HG02642 (cell line): Measurements from ENCODE around the gene TMPRSS9.

ENCODE experiments used
- ATAC-seq: cut with Tn5 transposase; IDR thresholded peaks from one replicate; pipeline ENCODE4 v1.9.1; 2021; ENCODE audit warnings: mild to moderate bottlenecking; ENCODE audit not compliant: unreplicated experiment, poor library complexity

TMPRSS9 gene

GRCh38 chr19:2428756-2429711 lies 69.0 kb downstream of the TMPRSS9 start:
- ATAC-seq, result no peak

DNA sequence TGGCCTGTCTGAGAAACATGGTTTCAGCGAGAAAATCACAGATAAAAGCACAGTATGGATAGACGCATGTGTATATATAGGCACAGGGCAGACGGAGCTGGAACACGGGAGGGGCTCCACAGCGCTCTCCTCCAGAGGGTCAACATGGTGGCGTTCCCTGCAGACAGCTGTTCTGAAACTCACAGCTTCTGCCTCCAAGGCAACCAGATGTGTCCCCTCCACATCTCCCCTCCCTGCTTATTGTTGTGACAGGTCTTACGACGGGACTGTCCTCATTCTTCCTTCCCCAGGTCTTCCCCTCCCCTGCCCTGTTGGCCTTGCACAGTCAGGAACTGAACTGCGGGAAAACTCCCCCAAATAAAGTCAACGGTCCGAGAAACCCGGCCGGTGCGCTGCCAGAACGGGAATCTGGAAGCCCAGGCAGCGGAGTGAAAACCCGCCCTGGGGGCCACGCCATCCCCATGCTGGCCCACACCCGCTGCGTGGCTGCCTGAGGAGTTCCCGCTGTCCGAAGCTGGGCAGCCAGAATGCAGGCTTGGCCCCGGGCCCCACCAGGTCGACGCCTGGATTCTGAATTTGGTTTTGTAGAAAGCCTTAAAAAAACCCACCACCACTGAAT lies 70.0 kb downstream of the TMPRSS9 start:
- no peak for ATAC-seq

DNA sequence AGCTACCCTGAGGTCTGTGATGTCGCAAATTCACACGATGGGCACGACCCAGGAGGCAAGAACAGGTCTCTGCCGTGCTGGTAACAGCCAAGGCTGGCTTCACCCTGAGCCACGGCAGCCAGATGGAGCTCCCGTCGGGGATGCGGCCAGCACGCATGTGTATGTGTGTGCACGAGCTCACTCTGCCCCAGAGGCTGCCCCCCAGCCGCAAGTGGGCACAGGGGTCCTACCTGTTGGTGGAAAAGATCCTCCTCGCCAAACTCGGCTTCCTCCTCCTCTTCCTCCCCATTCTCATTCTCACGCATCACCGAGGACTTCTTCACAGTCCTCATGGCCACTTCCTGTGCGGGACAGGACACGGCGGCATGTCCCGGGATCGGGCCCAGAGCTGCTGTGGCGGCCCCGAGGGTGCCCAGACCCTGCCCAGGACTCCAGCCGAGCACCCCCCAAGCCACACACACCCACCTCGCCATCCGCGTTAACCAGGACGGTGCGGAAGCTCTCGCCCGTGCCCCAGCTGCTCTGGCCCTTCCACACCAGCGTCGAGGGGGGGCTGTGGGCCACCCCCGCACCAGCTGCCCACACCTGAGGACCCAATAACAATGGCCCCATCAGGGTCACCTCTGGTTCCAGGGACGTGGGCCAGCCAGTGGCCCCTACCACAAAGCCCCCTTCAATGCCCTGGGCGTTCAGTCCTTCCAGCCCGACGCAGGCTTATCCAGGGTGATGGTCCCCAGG lies 71.4 kb downstream of the TMPRSS9 start:
- ATAC-seq, result no peak

DNA sequence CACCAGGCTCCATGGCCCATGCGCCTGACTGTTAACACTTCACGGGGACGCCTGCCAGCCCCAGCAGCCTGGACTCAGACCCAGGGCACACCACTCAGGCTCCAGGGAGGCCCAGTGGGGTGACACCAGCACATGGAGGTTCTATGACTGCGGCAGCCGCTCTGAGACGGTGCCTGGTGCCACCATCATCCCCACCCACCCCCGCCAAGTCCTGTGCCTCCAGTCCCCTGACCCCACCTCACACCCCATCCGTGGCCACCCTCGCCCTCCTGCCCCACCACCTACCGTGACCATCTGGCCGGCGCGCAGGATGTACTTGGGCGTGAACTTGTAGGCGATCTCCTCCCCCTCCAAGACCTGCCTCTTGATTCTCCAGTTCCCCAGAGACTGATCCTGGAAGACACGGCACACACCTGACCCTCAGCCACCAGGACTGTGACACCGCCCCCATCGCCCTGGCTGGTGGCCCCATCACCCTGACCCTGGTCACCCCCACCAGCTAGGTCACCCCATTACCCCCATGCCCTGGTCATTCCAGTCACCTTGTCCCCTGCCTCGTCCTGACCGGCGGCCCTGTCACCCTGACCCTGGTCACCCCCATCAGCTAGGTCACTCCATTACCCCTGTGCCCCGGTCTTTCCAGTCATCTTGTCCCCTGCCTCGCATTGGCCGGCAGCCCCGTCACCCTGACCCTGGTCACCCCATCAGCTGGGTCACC lies 72.2 kb downstream of the TMPRSS9 start:
- no peak for ATAC-seq

GRCh38 chr19:2433854-2434253 lies 73.8 kb downstream of the TMPRSS9 start:
- no peak for ATAC-seq

GRCh38 chr19:2434267-2434666 lies 74.2 kb downstream of the TMPRSS9 start:
- no peak for ATAC-seq

DNA sequence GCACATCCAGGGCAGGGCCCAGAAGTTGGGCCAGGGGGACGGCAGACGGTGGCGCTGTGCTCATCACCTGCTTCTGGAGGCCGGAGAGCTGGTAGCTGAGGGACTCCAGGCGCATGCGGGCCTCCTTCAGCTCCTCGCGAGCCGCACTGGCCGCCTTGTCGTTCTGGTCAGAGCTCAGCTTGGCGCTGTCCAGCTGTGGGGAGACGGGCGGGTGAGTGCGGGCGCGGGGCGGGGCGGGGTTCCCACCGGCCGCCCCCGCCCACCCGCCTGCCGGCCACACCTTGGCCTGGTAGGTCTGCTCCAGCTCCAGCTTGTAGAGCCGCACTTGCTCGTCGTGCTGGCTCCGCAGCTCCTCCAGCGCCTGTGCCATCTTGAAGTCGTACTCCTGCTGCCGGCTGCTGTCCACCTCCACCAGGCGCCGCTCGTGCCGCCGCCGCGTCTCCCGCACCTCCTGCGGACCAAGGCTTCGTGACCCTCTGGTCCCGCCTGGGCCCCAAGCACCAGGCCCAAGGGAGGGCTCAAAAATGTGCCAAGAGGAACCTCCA lies 74.7 kb downstream of the TMPRSS9 start:
- no peak for ATAC-seq

DNA sequence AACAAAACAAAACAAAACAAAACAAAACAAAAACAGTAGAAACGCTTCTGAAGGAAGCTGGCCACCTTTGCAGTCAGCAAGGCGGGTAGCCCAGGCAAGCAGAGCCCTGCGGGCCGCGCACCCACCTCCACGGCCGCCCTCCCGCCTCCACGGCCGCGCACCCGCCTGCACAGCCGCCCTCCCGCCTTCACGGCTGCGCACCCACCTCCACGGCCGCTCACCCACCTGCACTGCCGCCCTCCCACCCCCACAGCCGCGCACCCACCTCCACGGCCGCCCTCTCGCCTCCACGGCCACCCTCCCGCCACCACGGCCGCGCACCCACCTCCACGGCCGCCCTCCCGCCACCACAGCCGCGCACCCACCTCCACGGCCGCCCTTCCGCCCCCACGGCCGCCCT lies 76.3 kb downstream of the TMPRSS9 start:
- no peak for ATAC-seq

- no peak for ATAC-seq
Measured at GRCh38 chr19:2436926-2437325, 76.9 kb downstream of the TMPRSS9 start.

GRCh38 chr19:2438178-2438577 lies 78.1 kb downstream of the TMPRSS9 start:
- no peak for ATAC-seq

DNA sequence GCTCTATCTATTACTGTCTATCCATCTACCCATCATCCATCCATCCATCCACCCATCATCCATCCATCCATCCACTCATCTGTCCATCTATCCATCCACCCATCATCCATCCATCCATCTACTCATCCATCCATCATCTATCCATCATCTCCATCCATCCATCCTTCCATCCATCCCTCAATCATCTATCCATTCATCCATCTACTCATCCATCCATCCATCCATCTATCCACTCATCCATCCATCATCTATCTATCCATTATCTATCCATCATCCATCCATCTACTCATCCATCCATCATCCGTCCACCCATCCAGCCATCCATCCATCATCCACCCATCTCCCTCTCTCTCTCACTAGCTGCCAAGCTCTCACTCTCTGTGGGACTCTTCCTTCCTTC lies 80.5 kb downstream of the TMPRSS9 start:
- ATAC-seq, result no peak

DNA sequence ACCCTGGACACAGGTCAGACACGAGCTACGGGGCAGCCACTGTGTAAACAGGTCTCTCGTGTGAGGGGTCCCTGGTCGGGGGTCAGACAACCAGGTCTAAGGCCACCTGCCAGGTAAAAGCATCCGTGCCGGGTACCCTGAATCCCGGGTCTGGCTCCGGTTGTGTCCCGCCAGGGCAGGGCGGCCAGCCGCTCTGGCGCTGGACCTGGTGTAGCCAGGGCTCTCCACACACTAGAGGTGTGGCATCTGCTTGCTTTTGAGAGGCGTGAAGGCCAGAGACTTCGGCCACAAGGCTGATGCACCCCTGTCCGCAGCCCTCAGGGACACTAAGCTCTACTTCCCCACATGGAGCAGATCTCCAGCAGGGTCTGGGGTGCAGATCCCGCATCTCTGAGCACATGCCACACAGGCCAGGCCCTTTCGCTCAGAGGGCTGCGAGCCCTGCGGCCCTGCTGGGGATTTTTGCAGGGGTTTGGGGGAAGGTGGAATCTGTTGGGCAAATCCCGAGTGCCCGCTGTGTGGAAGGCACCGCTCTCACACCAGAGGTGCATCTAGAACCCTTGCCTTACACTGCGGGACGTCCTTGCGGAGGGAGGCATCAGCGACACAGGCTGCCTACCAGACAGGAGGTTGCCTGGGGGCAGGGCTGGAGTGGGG lies 81.2 kb downstream of the TMPRSS9 start:
- ATAC-seq, result no peak

GRCh38 chr19:2443116-2443784 lies 83.2 kb downstream of the TMPRSS9 start:
- no peak for ATAC-seq

GRCh38 chr19:2443785-2444182 lies 83.7 kb downstream of the TMPRSS9 start:
- ATAC-seq, result no peak

GRCh38 chr19:2444251-2445002 lies 84.4 kb downstream of the TMPRSS9 start:
- no peak for ATAC-seq

DNA sequence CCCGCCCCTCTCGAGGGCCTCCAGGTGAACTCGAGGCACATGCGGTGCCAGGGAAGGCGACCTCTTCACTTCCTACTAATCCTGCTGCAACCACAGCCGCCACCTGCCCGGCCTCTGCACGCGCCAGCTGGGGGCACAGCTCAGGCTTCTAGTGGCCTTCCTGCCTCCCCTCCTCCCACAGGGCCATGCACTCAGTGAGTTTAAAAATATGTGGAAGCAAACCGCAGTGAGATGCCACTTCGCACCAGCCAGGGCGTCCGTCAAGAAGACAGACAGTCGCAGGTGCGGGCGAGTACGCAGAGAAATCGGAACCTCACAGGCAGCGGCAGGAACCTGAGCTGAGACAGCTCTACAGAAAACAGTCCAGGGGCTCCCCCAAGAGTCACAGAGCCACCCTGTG lies 86.3 kb downstream of the TMPRSS9 start:
- ATAC-seq, result no peak

DNA sequence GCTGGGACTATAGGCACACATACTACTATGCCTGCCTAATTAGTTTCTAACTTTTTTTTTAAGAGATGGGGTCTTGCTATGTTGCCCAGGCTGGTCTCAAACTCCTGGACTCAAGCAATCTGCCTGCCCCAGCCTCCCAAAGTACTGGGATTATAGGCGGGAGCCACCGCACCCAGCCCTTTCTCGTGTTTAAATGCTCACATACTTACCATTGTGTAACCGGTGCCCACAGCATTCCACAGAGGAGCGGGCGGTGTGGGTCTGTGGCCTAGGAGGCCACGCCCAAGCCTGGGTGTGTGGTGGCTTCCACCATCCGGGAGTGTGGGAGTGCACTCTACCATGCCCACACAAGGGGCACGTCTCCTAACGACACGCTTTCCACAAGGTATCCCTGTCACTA lies 89.0 kb downstream of the TMPRSS9 start:
- no peak for ATAC-seq

GRCh38 chr19:2451138-2451537 lies 91.1 kb downstream of the TMPRSS9 start:
- no peak for ATAC-seq
